Esophagus muscularis mucosa (tissue), 3 donors: ENCODE measurements around the gene AP2B1.

ENCODE experiments used
- CTCF ChIP-seq, 3 experiments: fragments of 200-600 bp in 2 of 3; fragments of 450-650 bp in 1 of 3; sonication (generic) in 2 of 3; IDR thresholded peaks; one replicate each; pipeline ENCODE4 v1.5.1; 2017 to 2019; ENCODE audit warnings: antibody characterized with exemption in 3 of 3, mild to moderate bottlenecking in 2 of 3, moderate library complexity in 1 of 3
- POLR2A ChIP-seq: fragments of 450-650 bp; IDR thresholded peaks from one replicate; pipeline ENCODE4 v1.6.1; 2017; ENCODE audit warnings: antibody characterized with exemption, moderate library complexity, mild to moderate bottlenecking, low read depth
- POLR2AphosphoS5 ChIP-seq, 2 donors: sonication (generic); formaldehyde crosslinking; IDR thresholded peaks; one replicate each; pipeline ENCODE4 v1.6.1; 2017; ENCODE audit warnings: antibody characterized with exemption in 2 of 2

GRCh38 chr17:35748979-35749378 lies 161.9 kb downstream of the AP2B1 start:
- TF ChIP-seq CTCF (IDR thresholded peaks at IDR 0.05), result no peak
- no peak for TF ChIP-seq POLR2A
- TF ChIP-seq POLR2AphosphoS5 (IDR thresholded peaks at IDR 0.05), result no peak
